IPS-NIHi7 (cell line): Measurements from ENCODE around the gene XBP1.
A peak's percentile ranks its signal among the peaks of the same experiment; 100 is the strongest.
"Not testable (repeated sequence)": the region's sequence is repeated elsewhere in the genome, so short reads cannot be mapped to it uniquely, and the experiment has no call there.

Experiments
- DNase-seq: peaks from one replicate; pipeline ENCODE4 v3.0.0; 2012; ENCODE audit warnings: mixed read lengths; ENCODE audit errors: extremely low spot score

The XBP1 gene

DNA sequence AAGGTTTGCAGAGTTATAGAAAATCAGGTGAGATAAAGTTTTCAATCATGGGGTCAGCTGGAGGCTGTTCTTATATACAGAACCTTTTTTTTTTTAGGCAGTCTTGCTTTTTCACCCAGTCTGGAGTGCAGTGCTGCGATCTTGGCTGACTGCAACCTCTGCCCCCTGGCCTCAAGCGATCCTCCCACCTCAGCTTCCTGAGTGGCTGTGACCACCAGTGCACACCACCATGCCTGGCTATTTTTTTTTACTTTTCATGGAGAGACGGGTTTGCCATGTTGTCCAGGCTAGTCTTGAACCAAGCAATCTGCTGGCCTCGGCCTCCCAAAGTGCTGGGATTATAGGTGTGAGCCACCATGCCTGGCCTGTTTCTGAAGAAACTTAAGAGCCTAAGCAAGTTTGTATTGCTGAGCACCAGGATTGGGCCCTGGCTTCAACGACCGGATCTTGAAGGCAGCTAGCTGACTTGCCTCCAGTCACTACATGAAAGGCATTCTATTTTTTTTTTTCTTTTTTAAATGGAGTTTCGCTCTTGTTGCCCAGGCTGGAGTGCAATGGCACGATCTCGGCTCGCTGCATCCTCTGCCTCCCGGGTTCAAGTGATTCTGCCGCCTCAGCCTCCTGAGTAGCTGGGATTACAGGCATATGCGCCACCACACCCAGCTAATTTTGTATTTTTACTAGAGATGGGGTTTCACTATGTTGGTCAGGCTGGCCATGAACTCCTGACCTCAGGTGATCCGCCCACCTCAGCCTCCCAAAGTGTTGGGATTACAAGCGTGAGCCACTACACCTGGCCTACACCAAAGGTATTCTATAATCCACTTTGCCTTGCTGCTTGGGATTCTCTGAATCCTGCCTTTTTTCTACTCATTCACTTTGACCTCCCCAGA, 7.6 kb downstream of the XBP1 start:
- no peak for DNase-seq

DNA sequence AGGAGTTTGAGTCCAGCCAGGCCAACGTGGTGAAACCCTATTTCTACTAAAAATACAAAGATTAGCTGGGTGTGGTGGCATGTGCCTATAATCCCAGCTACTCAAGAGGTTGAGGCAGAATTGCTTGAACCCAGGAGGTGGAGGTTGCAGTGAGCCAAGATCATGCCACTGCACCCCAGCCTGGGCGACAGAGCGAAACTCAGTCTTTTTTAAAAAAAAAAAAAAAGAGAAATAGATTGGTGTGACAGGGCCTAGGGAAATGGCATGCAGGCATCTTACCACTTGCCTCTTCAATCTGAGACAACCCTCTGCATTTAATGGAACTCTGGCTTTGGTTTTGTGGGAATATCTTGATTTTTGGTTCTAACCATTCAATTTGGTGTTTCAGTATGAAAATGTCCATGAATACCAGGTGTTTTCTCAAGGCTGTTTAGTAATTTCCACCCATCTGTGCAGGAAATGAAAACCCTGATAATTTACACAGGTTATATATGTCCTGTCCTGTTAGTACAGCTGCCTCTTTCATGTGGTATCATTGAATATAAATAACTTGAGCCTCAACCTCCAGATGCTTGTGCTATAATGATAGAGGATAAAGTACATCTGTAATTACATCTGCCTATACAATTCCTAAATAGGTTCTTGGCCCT, 8.4 kb downstream of the XBP1 start:
- DNase-seq, result no peak

DNA sequence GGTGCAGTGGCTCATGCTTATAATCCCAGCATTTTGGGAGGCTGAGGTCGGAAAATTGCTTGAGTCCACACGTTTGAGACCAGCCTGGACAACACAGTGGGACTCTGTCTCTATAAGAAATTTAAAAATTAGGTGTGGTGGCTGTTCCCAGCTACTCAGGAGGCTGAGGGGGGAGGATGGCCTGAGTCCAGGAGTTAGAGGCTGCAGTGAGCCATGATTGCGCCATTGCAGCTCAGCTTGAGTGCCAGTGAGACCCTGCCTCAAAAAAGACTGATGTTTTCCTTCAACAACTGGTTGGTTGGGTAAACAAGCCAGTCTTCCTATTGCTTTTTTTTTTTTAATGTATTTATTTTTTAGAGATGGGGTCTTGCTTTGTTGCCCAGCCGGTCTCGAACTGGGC, 9.2 kb downstream of the XBP1 start:
- DNase-seq, result no peak

DNA sequence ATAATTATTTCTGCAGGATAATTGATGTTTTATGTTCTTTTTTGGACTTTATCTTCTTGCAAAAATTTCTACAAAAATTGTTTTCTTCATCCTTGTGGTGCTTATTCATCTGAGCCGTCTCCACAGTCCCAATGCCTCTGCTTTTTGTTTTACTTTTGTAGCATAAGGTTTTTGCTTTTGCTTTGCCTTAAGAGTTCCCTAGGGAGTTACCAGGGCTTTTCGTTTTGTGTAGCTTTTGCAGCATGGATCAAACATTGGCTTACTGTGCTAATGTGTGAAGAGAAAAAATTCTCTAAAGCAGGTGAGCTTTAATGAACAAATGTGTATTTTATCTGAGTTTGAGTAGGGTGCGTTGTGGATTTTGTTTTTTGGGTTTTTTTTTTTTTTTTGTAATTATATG, 11.8 kb downstream of the XBP1 start:
- no peak for DNase-seq

DNA sequence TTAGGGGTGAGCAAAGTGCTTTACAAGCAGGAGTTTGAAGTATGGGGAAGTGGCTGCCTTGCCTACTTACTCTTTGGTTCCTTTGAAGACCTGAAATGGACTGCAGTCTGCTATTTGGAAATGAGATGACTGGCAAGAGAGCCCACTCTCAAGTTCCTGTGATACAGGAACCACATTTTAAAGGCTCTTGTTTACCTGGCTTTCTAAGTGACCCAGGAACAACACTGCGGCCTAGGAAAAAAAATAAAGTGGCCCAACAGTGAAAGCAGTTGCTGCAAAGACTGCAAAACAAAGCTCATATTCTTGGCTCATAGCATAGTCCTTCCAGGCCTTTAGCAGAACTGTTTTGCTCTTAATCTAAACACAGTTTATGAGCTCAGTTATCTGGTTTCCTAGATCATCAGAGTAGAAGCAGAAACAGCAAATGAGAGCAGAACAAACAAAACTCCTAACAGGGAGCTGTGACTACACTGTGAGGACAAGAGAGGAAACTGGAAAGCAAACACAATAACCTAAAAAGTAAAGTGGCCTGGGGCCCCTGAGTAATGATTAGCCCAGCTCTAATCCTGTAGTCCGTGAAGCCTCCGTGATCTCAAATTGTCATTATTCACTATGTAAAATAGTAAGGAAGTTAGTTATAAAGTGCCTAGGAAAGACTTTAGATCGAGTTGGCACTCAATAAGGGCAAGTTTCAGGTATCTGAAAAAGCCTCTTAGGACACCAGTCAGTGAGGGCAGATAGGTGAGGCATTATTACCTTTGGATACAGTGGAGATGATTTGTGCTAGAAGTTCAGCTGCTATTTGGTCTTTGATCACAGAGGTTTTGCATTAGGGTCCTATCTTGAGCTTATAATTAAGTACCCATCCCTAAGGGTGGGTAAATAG, 16.3 kb downstream of the XBP1 start:
- no peak for DNase-seq

DNA sequence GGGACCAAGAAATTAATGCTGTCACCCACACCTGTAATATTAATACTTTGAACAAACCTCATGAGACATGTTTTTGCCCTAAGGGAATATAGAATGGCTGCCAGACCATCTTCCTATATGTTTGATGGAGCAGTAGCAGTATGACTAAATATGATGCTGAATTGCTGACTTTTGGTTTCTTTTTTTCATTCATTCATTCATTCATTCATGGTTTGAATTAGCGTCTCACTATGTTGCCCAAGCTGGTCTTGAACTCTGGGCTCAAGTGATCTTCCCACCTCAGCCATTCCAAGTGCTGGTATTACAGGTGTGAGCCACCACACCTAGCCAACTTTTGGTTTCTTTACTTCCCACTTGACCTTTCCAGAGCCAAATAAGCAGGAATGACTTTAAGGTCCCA, 20.1 kb downstream of the XBP1 start:
- no peak for DNase-seq

DNA sequence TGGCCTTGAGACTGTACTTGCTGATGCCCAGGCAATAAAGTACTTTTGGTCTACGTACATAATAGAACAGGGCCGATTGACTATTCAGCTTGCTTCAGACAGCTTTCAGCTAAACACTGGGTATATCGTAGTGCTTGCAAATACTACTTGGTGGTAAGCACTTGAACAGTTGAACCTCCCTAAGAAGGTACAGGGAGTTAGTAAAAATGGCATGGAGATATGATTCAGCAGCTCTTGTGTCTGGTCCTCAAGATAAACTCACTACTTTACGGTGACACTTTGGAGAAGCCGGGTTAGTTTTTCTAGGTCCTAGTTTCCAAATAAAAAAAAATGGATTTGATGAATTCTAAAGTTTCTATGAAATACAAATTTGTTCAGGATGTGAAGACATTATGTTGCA, 20.5 kb downstream of the XBP1 start:
- DNase-seq, result no peak

DNA sequence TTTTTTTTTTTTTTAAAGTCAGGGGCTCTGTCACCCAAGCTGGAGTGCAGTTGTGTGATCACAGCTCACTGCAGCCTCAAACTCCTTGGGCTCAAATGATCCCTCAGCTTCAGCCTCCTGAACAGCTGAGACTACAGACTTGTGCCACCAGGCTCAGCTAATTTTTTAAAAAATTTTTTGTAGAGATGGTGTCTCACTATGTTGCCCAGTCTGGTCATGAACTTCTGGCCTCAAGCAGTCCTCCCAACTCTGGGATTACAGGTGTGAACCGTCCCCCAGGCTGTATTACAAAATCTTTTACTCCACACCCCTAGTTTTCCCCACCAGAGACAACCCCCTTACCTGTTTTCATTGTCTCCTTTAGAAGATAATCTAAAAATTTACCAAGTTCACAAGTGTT, 26.0 kb downstream of the XBP1 start:
- DNase-seq, result no peak

DNA sequence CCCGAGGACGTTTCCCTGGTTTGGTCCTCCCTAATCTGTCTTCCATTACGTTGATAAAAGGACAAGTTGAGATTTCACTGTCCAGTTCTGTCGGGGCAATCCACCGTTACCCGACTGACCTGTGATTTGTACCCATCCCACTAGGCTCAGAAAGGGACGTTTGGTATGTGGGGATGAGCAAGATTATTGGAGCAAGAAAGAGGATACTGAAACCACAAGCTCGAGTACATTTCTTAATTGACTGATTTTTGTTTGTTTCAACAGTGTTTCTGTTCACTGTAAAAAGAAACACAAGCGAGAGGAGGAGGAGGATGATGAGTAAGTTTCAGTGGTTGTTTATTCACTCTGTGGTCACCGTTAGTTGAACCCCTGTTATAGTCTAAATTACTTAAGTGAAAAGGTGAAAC, 26.9 kb downstream of the XBP1 start:
- DNase-seq, result no peak

DNA sequence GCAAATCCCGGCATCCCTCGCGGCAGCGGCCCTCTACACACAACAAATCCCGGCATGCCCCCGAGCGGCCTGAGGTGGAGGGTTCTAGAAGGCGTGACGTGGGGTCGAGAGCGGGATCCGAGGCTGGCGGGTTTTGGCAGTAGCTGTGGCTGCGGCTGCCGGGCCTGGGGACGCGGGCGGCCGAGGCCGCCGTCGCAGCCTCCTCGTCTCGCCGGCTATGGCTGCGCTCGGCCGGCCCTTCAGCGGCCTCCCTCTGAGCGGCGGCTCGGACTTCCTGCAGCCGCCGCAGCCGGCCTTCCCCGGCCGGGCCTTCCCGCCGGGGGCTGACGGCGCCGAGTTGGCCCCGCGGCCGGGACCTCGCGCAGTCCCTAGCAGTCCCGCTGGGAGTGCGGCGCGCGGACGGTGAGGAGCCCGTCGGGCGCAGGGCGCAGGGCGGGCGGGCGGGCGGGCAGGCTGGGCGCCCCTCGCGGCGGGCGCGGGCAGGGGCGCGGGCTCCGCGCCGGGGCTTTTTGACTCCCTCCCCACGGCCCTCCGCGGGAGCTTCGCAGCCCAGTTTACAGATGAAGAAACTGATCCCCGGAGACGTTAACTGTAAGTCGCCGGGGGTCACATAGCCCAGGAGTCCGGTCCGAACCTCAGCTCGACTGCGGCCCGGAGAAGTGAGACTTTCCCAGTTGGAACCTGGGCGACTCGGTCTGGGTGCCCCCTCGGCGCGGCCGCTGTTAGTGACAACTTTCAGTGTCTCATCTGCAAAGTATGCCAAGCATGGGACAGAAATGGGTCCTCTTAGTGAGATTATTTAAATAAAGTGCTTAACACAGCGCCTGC, 27.5 kb downstream of the XBP1 start, which contains the start of gene CCDC117:
CCDC117 (plus strand) TSS at position 63 of the 828 bp plus-strand sequence; CDS start at position 218, 155 bp downstream.
- DNase-seq, result peak; percentile 95

DNA sequence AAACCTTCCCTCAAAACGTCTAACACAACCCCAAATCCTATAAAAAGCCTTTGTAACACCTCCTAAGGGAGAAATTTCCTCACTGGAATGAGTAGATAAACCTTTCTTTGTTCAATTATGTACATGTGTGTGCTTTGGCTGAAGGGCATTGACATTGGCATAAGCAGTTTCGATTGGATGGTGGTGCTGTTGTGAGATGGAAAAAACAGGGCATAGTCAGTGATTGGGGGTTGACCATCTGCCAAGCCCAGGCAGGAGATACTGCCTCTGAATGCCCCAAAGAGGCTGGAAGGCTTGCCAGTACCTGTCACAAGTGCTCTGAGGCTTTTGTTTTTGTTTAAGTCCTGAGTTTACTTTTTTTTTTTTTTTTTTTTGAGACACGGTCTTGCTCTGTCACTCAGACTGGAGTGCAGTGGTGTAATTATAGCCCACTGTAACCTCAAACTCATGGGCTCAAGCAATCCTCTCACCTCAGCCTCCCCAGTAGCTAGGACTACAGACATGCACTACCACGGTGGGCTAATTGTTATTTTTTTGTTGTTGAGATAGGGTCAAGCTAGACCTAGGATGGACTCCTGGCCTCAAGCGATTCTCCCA, 29.1 kb downstream of the XBP1 start:
- DNase-seq, result no peak

DNA sequence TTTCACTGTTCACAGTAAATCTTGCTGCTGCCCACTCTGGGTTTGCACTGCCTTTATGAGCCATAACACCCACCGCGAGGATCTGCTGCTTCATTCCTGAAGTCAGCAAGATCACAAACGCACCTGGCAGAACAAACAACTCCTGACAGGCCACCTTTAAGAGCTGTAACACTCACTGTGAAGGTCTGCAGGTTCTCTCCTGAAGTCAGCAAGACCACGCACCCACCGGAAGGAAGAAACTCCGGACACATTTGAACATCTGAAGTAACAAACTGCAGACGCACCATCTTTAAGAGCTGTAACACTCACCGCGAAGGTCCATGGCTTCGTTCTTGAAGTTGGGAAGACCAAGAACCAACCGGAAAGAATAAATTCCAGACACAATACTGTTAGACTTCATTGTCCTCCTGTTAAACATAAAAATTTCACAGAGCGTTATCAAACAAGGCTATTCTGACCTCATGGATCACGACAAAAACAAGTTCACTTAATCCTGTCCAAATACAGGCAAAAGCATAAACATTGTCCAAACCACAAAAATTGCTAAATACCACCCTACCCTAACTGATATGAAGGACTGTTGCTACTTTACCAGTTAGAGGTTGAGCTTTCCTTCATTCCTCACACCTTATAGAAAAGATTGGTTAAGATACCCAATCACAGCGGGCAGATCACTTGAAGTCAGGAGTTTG, 30.8 kb downstream of the XBP1 start:
- no peak for DNase-seq

DNA sequence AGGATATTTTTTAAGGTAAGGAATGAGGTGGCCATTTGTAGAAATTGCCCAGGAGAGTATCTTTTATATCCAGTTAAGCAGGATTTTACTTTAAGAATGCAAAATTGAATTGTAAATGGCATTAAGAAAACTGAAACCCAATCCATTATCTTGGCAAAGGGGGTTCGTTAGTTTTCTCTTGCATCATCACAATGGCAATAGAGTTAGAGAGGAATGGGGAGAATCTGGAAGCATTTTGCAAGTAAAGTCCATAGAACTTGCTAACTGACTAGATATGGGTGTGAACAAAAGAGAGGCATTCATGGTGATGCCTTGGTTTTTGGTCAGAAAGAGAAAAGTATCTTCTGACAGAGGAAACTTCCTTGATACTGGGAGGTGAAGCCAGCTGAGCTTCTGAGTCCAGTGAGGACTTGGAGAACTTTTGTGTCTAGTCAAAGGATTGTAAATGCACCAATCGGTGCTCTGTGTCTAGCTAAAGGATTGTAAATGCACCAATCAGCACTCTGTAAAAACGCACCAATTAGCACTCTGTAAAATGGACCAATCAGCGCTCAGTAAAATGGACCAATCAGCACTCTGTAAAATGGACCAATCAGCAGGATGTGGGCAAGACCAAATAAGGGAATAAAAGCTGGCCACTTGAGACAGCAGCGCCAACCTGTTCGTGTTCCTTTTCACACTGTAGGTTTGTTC, 31.5 kb downstream of the XBP1 start:
- no peak for DNase-seq

DNA sequence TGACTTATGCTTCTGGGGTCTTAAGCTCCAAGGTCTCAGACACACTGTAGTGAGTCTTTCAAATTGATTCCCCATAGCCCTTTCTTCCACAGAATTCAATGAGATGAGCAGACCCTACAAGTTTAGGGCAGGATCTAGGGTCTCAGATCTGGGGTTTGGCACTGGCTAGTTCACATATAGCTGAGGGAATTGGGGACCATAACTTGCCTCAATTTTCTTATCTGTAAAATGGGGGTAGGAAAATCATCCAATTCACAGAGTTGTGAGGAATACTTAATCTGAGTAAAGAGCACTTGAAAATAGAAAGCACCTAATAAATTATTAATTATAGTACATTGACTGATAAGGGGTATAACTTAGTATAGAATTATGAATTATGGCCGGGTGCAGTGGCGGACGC, 33.7 kb downstream of the XBP1 start:
- DNase-seq, result no peak

DNA sequence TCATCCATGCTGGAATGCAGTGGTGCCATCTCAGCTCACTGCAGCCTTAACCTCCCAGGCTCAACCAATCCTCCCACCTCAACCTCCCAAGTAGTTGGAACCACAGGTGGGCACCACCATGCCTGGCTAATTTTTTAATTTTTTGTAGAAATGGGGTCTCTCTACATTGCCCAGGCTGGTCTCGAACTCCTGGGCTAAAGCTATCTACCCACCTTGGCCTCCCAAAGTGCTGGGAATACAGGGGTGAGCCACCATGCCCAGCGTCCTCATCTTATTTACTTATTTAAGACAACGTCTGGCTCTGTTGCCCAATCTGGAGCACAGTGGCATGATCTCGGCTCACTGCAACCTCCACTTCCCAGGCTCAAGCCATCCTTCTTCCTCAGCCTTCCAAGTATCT, 38.4 kb downstream of the XBP1 start:
- DNase-seq, result not testable (repeated sequence)

DNA sequence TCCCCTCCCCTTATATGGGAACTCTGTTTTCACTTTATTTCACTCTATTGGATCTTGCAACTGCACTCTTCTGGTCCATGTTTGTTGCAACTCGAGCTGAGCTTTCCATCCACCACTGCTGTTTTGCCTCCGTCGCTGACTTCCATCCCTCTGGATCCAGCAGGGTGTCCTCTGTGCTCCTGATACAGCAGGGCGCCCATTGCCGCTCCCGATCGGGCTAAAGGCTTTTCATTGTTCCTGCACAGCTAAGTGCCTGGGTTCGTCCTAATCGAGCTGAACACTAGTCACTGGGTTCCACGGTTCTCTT, 39.0 kb downstream of the XBP1 start:
- DNase-seq, result no peak

DNA sequence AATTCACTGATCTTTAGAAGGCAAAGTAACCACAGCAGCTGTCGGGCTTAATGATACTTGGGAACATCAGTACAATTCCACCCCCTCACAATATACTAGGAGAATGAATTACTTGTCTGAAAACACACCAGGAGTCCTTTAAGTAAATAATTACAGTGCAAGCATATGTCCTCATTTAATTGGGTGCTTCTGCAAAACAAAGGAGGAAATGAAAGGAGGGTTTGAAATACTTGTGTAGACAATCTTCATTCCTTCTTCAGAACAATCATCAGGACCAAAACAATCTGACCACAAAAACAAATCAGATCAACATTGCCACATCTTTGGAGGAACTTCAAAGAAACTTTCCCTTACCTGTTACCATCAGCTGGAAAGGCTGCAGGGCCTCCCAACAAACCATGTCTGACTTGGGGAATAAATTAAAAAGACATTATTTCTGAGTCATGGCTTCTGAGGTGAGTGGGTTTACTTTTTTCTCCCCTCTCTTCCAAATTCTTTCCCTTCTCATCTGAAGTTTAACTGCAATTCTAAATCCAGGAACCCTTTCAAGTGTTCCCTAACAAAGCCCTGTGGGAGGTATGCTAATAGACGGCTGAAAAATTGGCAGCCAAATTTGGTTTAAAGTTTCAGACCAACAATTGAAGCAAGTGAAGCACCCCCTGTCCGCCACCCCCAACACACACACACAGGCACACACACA, 40.4 kb downstream of the XBP1 start:
- DNase-seq, result peak; percentile 32

DNA sequence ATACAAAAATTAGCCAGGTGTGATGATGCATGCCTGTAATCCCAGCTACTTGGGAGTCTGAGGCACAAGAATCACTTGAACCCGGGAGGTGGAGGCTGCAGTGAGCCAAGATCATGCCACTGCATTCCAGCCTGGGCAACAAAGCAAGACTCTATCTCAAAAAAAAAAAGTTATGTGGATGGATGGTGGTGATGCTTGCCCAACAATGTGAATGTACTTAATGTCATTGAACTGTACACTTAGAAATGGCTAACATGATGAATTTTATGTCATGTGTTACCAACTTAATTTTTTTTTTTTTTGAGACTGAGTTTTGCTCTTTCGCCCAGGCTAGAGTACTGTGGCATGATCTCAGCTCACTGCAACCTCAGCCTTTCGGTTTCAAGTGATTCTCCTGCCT, 45.9 kb downstream of the XBP1 start:
- not testable (repeated sequence) for DNase-seq

DNA sequence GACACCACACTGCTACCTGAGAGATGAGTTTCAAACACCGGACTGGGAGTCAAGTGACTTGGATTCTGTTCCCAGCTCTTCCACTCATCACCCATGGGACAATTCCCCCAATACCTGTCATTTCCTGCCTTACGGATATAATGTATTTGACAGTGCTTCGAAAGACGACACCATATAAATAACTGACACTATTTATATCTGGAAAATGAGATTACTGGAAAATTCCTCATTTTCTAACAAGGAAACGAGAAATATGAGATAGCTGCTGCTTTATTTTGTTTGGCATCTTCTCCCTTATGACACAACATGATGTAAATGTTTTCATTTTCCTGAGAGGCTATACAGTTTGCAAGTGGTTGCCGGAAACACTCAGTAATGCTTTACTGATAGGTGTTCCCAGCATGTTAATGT, 49.9 kb downstream of the XBP1 start:
- DNase-seq, result no peak
